Panc1 (cell line): ENCODE results near the gene S100P. TPM values are rescaled to one million over a fixed set of nuclear protein-coding genes. Genes with fewer than 3 reads are reported as not detected.

Experiments used
- ATAC-seq: fragments of 200-7000 bp; cut with Tn5 transposase; 2 replicates; pipeline ENCODE4 v1.9.1; 2020; ENCODE audit warnings: mild to moderate bottlenecking, moderate library complexity
- BruUV-seq: library from RNA; stranded (reverse); fragments of 400-500 nt; replicated peaks from 2 replicates; lab custom pipeline; 2021; lab: Mats Ljungman, UMichigan
- CTCF ChIA-PET: fragments of 300-600 bp; sonication (Branson Sonifier 250); formaldehyde crosslinking; loops from one replicate; lab custom pipeline; 2022; ENCODE audit warnings: antibody characterized with exemption; lab: Charles Lee
- POLR2A ChIA-PET: fragments of 300-600 bp; sonication (Branson Sonifier 250); formaldehyde crosslinking; loops from one replicate; lab custom pipeline; 2022; ENCODE audit warnings: antibody characterized with exemption; lab: Charles Lee
- DNase-seq: peaks from one replicate; pipeline ENCODE4 v3.0.0-alpha.2; 2010; ENCODE audit warnings: low read depth, low spot score
- H3K27ac ChIP-seq: 2 replicates; pipeline ENCODE4 v1.5.1; 2011; ENCODE audit warnings: mild to moderate bottlenecking, low read length, inconsistent platforms
- H3K27me3 ChIP-seq: fragments of 200-500 bp; sonication (Bioruptor generic); 2 replicates; pipeline ENCODE4 v1.6.0; 2014; ENCODE audit warnings: low read length, inconsistent platforms; ENCODE audit not compliant: control insufficient read depth, insufficient read depth
- H3K36me3 ChIP-seq: fragments of 200-500 bp; sonication (Bioruptor generic); 2 replicates; pipeline ENCODE4 v1.5.1; 2014; ENCODE audit warnings: inconsistent platforms, mild to moderate bottlenecking, low read length, moderate library complexity; ENCODE audit not compliant: control insufficient read depth, insufficient read depth
- H3K4me1 ChIP-seq: 2 replicates; pipeline ENCODE4 v1.5.1; 2011; ENCODE audit warnings: inconsistent platforms, mild to moderate bottlenecking, low read length, moderate library complexity; ENCODE audit not compliant: control insufficient read depth, insufficient read depth
- H3K4me3 ChIP-seq, 2 experiments: 2 replicates each; pipeline ENCODE4 v1.5.1; 2011 to 2012; ENCODE audit warnings: low read depth in 2 of 2, low read length in 2 of 2, mild to moderate bottlenecking in 2 of 2, inconsistent platforms in 1 of 2, moderate library complexity in 1 of 2
- H3K9me3 ChIP-seq: fragments of 200-500 bp; sonication (Bioruptor generic); 2 replicates; pipeline ENCODE4 v1.5.1; 2014; ENCODE audit warnings: low read depth, mild to moderate bottlenecking, inconsistent platforms, low read length, moderate library complexity; ENCODE audit not compliant: control insufficient read depth, insufficient read depth
- CTCF ChIP-seq: fragments of 450-650 bp; IDR thresholded peaks from 2 replicates; pipeline ENCODE4 v1.5.1; 2017; ENCODE audit warnings: mild to moderate bottlenecking
- POLR2AphosphoS5 ChIP-seq: IDR thresholded peaks from 2 replicates; pipeline ENCODE4 v1.6.1; 2012; ENCODE audit warnings: mild to moderate bottlenecking, low read depth, low read length, moderate library complexity
- REST ChIP-seq, 2 experiments: IDR thresholded peaks; 2 replicates each; pipeline ENCODE4 v1.6.1; 2011 to 2012; ENCODE audit warnings: low read depth in 2 of 2, control low read depth in 1 of 2, low read length in 1 of 2, mild to moderate bottlenecking in 1 of 2, moderate library complexity in 1 of 2; ENCODE audit not compliant: insufficient read depth in 1 of 2
- SIN3A ChIP-seq: IDR thresholded peaks from 2 replicates; pipeline ENCODE4 v1.6.1; 2012; ENCODE audit warnings: low read depth, mild to moderate bottlenecking, low read length, moderate library complexity, borderline replicate concordance; ENCODE audit not compliant: insufficient read depth
- TCF7L2 ChIP-seq: IDR thresholded peaks from 2 replicates; pipeline ENCODE4 v1.6.1; 2011; ENCODE audit warnings: mild to moderate bottlenecking, low read depth, low read length, inconsistent platforms
- in situ Hi-C: cut with HindIII; loops from 2 replicates; pipeline ENCODE4 v1.10.0; 2016; ENCODE audit warnings: low sequenced_read_pairs, low pct_unique_long_range_greater_than_20kb
- intact Hi-C: fragments of 100-400 bp; cut with micrococcal nuclease; formaldehyde crosslinking; loops from one replicate; pipeline ENCODE4 v1.10.0; 2022; ENCODE audit not compliant: unreplicated experiment
- total RNA-seq: library from RNA; stranded (reverse); gene quantifications from one replicate; pipeline ENCODE4 v1.2.1, GENCODE V29; 2021; ENCODE audit not compliant: unreplicated experiment

The S100P gene
- total RNA-seq, 1 experiment from 2014 or later = 2.3 TPM

GRCh38 chr4:6732441-6733357, 39.0 kb downstream of the S100P start:
- ChIA-PET POLR2A (no interaction called here), CTCF (no interaction called here)
- Histone ChIP-seq H3K4me3 (no peak overlapping the region), H3K36me3 (no peaks in the 10 kb centered on the region), H3K27me3 (no peaks in the 10 kb centered on the region), H3K27ac (peak overlapping the region; percentile 54; the same call in 1 of the 2 replicates), H3K4me1 (no peaks in the 10 kb centered on the region; the same call in 1 of the 2 replicates), H3K9me3 (no peaks in the 10 kb centered on the region)
- peak; percentile 79 for ATAC-seq
- no peak for DNase-seq
- TF ChIP-seq POLR2AphosphoS5 = no peak
- no peak for TF ChIP-seq SIN3A
- TF ChIP-seq REST (IDR thresholded peaks at IDR 0.05; ENCODE audit: insufficient read depth in 1 of 2, low read depth in 2 of 2, low read length in 1 of 2) = no peak
- no peak for TF ChIP-seq TCF7L2
- TF ChIP-seq CTCF = no peak
- intact Hi-C loops (no loop called here), in situ Hi-C loops (no loop called here)
- no TSS peak for BruUV-seq

- ATAC-seq = no peak
- Histone ChIP-seq H3K27ac (no peak overlapping the region), H3K27me3 (no peaks in the 10 kb centered on the region), H3K9me3 (no peaks in the 10 kb centered on the region), H3K4me3 (no peak overlapping the region), H3K4me1 (no peaks in the 10 kb centered on the region; the same call in 1 of the 2 replicates), H3K36me3 (no peaks in the 10 kb centered on the region)
- intact Hi-C loops (no loop called here), in situ Hi-C loops (no loop called here)
- no TSS peak for BruUV-seq
- DNase-seq = no peak
- TF ChIP-seq CTCF (no peak), TCF7L2 (no peak), SIN3A (no peak), POLR2AphosphoS5 (no peak), REST (IDR thresholded peaks at IDR 0.05; ENCODE audit: insufficient read depth in 1 of 2, low read depth in 2 of 2, low read length in 1 of 2) (no peak)
- ChIA-PET POLR2A (no interaction called here), CTCF (no interaction called here)
Observed at GRCh38 chr4:6733358-6734164, 39.9 kb downstream of the S100P start.
